ENCODE data around the gene CPE.

The CPE gene

GRCh38 chr4:165516281-165516833, 137.5 kb downstream of the CPE start:
- DNase-seq = no peak

DNA sequence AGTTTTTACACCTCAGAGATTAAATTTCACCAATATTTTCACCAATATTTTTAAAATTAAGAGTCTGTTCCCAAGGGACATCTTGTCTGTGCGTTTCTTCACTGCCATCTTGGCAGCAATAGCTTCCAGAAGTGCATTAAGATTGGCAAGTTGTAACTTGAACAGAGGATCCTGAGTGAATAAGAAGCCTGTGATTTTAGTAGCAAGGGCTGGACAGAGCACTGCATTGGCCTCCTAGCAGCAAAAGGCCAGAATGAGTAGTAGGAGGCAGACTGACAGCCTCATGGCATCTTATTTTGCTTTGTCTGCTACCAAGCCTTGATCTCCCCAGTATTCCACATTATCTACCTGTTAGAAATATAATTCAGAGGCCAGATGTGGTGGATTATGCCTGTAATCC, 138.4 kb downstream of the CPE start:
- no peak for DNase-seq

GRCh38 chr4:165518024-165518616, 139.3 kb downstream of the CPE start:
- no peak for DNase-seq

- no peak for DNase-seq
Measured at GRCh38 chr4:165518686-165519085, 139.9 kb downstream of the CPE start.

DNA sequence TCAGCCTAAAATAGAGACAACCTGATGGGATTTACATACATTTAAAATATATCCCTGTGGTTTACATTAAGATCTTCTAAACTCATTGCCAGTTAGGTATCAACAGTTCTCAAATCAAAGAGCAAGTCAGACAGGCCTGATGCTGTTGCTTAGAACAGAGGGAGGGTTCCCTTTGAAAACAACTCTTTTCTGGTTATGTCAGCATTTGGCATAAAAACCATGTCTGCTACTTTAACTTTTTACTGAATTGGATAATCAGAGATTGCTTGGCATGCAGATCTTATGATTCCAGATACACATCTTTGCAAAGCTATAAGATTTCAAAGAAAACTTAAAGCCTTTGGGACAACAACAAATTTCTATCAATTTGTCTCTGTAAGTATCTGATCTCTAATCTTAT, 140.8 kb downstream of the CPE start:
- DNase-seq = no peak

DNA sequence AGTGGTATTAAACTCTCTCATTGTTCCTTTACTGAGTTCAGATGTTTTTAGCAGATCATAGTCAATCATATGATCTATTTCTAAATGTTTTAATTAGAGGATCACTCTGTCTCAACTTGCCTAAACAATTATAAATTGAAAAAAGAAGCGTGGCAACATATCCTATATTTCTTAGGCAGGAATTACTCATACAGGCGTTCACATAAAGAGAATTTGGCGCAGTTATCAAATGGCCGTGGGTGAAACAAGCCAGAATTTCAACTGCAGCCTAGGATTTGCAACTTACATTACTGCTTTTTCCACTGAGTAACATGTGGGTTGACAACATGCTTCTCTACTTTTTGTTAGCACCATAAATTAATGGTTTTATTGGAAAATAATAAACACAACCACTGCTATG, 141.3 kb downstream of the CPE start:
- no peak for DNase-seq

DNA sequence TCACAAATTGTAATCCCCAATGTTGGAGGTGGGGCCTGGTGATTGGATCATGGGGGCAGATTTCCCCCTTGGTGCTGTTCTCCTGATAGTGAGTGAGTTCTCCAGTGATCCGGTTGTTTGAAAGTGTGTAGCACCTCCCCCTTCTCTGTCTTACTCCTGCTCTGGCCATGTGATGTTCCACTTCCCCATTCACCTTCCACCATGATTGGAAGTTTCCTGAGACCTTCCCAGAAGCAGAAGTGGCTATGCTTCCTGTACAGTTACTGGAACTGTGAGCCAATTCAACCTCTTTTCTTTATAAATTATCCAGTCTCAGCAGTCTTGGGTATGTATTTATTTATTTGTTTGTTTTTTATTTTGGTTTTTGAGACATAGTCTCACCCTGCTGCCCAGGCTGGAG, 143.2 kb downstream of the CPE start:
- no peak for DNase-seq

GRCh38 chr4:165524532-165525190, 145.9 kb downstream of the CPE start:
- no peak for DNase-seq

DNA sequence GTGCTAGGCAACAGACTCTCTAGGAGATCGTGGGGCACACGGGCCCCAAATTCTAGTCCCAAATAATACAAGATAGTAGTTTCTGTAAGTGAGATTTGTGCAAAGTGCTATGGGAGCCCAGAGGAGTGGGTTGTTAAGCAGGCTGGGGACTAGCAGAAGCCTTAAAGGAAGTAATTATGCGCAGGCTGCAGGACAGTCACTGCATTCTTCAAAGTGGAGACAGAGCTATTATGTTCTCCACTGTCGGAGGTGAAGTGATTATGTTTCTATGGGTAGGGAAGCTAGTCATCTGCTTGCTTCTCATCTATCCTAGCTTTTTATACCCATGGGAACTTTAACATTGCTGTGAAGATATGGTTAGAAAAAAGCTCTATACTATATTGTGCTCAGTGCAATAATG, 154.2 kb downstream of the CPE start:
- DNase-seq = no peak

- DNase-seq = peak in 2 of 6 experiments; percentile 9 to 15
Measured at GRCh38 chr4:165537028-165537648, 158.3 kb downstream of the CPE start.

DNA sequence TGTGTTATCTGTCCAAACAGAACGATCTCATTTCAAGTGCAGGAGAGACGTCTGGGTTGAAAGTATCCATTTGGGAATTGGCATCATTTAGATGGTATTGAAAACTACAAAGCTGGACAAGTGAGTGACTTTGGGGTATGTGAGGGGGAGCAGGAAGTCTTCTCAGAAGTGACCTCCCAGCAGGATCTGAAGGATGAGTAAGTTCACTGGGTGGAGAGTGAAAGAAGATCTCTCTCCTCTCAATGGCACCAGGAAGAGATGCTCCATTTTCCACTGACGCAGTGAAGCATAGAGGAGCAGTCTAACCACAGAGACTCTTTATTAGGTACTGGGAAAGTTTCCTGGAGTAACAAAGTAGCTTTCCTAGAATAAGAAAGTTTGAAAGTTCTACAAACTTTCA, 161.0 kb downstream of the CPE start:
- no peak for DNase-seq

DNA sequence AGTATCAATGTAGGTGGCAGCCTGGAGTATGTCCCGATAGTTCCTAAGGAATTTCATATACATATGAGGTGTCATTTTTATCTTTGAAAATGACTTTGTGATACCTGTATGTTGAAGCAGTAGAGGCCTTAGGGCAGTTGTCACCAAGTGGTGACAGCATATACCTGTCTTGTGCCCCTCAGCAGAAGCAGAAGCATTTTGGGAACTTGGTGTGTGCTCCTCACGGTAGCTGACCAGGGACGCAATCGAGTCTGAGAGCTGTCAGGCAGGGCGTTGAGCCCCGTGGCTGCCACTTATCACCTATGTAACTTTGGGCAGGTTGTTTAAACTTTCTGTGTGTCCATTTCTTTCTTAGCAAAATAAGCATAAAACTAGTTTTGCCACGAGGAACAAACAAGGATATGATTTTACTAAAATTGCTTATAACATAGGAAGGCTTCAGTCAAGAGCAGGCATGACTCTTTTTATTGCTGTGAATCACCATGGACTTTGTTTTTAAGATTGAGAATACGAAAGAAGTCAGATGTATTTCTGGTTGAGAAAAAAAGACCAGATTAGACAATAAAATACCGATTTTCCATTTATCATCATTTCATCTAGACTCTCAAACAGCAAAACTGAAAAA, 161.5 kb downstream of the CPE start:
- DNase-seq = no peak

- peak in 2 of 6 experiments; percentile 19 to 24 for DNase-seq
Measured at GRCh38 chr4:165541851-165542459, 163.1 kb downstream of the CPE start.

DNA sequence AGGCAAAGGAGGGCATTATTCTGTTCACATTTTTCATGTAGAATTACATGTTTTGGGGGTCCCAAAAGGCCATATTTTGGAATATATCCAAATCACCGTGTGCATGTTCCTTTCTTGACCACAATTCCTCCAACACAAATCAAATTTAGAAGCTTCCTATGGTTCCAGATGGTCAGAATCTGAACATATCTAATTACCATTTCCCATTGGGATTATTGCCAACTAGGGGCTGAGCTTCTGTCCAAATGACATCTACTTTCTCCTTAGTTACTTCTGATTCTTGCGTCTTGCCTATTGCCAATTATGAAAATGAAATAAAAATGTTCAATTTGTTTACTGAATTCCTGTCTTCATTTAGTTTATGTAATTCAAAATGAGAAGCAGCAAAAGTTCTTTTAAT, 163.7 kb downstream of the CPE start:
- DNase-seq = no peak
